Liver (tissue), 9 donors: ENCODE measurements around the gene DLST. TPM values are rescaled to one million over a fixed set of nuclear protein-coding genes. Genes with fewer than 3 reads are reported as not detected.

Experiments used
- DNase-seq: peaks from one replicate; pipeline ENCODE4 v3.0.0-alpha.2; 2017; ENCODE audit warnings: low spot score
- H3K27ac ChIP-seq, 2 donors: one replicate each; pipeline ENCODE4 v1.7.0; 2013; ENCODE audit warnings: inconsistent platforms in 2 of 2, low read length in 2 of 2, control low read depth in 1 of 2, low read depth in 1 of 2, mild to moderate bottlenecking in 1 of 2
- H3K27me3 ChIP-seq, 4 donors: one replicate each; pipeline versions ENCODE4 v1.6.1 to v1.7.0; 2013; ENCODE audit warnings: low read length in 3 of 4, inconsistent platforms in 1 of 4, mild to moderate bottlenecking in 1 of 4, moderate library complexity in 1 of 4; ENCODE audit not compliant: control insufficient read depth in 4 of 4, insufficient read depth in 4 of 4
- H3K36me3 ChIP-seq, 4 donors: one replicate each; pipeline versions ENCODE4 v1.6.1 to v1.7.0; 2013; ENCODE audit warnings: low read length in 3 of 4, mild to moderate bottlenecking in 3 of 4, low read depth in 1 of 4, moderate library complexity in 1 of 4; ENCODE audit not compliant: control insufficient read depth in 4 of 4, insufficient read depth in 3 of 4
- H3K4me1 ChIP-seq, 4 donors: one replicate each; pipeline versions ENCODE4 v1.6.1 to v1.7.0; 2013; ENCODE audit warnings: low read length in 3 of 4, mild to moderate bottlenecking in 3 of 4, moderate library complexity in 1 of 4; ENCODE audit not compliant: control insufficient read depth in 4 of 4, insufficient read depth in 4 of 4
- H3K4me3 ChIP-seq, 3 donors: one replicate each; pipeline versions ENCODE4 v1.6.1 to v1.7.0; 2013; ENCODE audit warnings: low read length in 3 of 3, control low read depth in 1 of 3, low read depth in 1 of 3, mild to moderate bottlenecking in 1 of 3
- H3K9ac ChIP-seq, 2 donors: one replicate each; pipeline ENCODE4 v1.7.0; 2013; ENCODE audit warnings: low read length in 2 of 2, mild to moderate bottlenecking in 2 of 2, moderate library complexity in 2 of 2, control low read depth in 1 of 2, low read depth in 1 of 2
- H3K9me3 ChIP-seq, 4 donors: one replicate each; pipeline versions ENCODE4 v1.6.1 to v1.7.0; 2013; ENCODE audit warnings: low read length in 3 of 4; ENCODE audit not compliant: control insufficient read depth in 4 of 4
- ATF3 ChIP-seq: IDR thresholded peaks from 2 replicates; pipeline ENCODE4 v1.6.1; 2016; ENCODE audit warnings: antibody characterized with exemption
- CTCF ChIP-seq: fragments of 150-350 bp; IDR thresholded peaks from 2 replicates; pipeline ENCODE4 v1.5.1; 2017; ENCODE audit warnings: improper control_type of control experiment, low read depth, low read length; ENCODE audit not compliant: missing input control
- EGR1 ChIP-seq, 2 donors: IDR thresholded peaks; 2 replicates each; pipeline ENCODE4 v1.6.1; 2016 to 2018; ENCODE audit warnings: antibody characterized with exemption in 2 of 2, low read depth in 2 of 2
- FOXA2 ChIP-seq: IDR thresholded peaks from 2 replicates; pipeline ENCODE4 v1.6.1; 2016; ENCODE audit warnings: antibody characterized with exemption
- HNF4A ChIP-seq, 2 donors: conservative IDR thresholded peaks; 2 replicates each; pipeline ENCODE4 v1.6.1; 2016; ENCODE audit warnings: antibody characterized with exemption in 2 of 2, mild to moderate bottlenecking in 2 of 2
- JUND ChIP-seq, 2 donors: IDR thresholded peaks; 2 replicates each; pipeline ENCODE4 v1.6.1; 2016; ENCODE audit warnings: antibody characterized with exemption in 2 of 2
- MAX ChIP-seq: IDR thresholded peaks from 2 replicates; pipeline ENCODE4 v1.6.1; 2016; ENCODE audit warnings: antibody characterized with exemption
- REST ChIP-seq: IDR thresholded peaks from 2 replicates; pipeline ENCODE4 v1.6.1; 2016; ENCODE audit warnings: antibody characterized with exemption, mild to moderate bottlenecking
- RXRA ChIP-seq, 2 donors: IDR thresholded peaks; 2 replicates each; pipeline ENCODE4 v1.6.1; 2017 to 2018; ENCODE audit warnings: antibody characterized with exemption in 2 of 2, mild to moderate bottlenecking in 1 of 2
- SP1 ChIP-seq: IDR thresholded peaks from 2 replicates; pipeline ENCODE4 v1.6.1; 2018; ENCODE audit warnings: antibody characterized with exemption, mild to moderate bottlenecking
- TAF1 ChIP-seq: conservative IDR thresholded peaks from 2 replicates; pipeline ENCODE4 v1.6.1; 2016; ENCODE audit warnings: antibody characterized with exemption, mild to moderate bottlenecking
- YY1 ChIP-seq: IDR thresholded peaks from 2 replicates; pipeline ENCODE4 v1.6.1; 2016; ENCODE audit warnings: antibody characterized with exemption, mild to moderate bottlenecking
- ZBTB33 ChIP-seq: IDR thresholded peaks from 2 replicates; pipeline ENCODE4 v1.6.1; 2016; ENCODE audit warnings: antibody characterized with exemption
- WGBS: extraction: QIAGEN DNeasy Blood & Tissue Kit; methylation state at CpG from one replicate; pipeline ENCODE4 v1.1.7; 2013; 5-methylcytosine and 5-hydroxymethylcytosine counted together
- polyA plus RNA-seq, 2 donors: library from polyadenylated mRNA; stranded (reverse) in 1 of 2; unstranded in 1 of 2; fragments of 200-250 nt in 1 of 2; fragments of >200 nt in 1 of 2; fragmentation: Nextera tagmentation in 1 of 2; extraction: Ambion mirVana in 1 of 2; gene quantifications; one replicate each; pipeline versions ENCODE4 v1.2.1 to v1.2.3, GENCODE V29; 2013 to 2015
- total RNA-seq, 2 donors: library from RNA; depleted of rRNA; stranded (reverse); fragments of >200 nt; gene quantifications; one replicate each; pipeline ENCODE4 v1.2.3, GENCODE V29; 2014
- donor health status: healthy.
- donor health status: healthy.
- donor health status: healthy.
- donor health status: healthy.
- donor health status: healthy.

The DLST gene
- total and polyA plus RNA-seq, 4 donors: 10.7 to 69.3 (median 49.5) TPM

GRCh38 chr14:74935360-74935680 lies 53.6 kb downstream of the DLST start:
- H3K4me1 ChIP-seq: peaks cover 0 to 10% (median 2%) of the 10 kb centered on the region in 4 donors
- no peaks in the 10 kb centered on the region for H3K27me3 ChIP-seq
- no peak overlapping the region for H3K27ac ChIP-seq
- H3K9me3 ChIP-seq: no peaks in the 10 kb centered on the region
- H3K36me3 ChIP-seq: no peaks in the 10 kb centered on the region
- no peak overlapping the region for H3K9ac ChIP-seq
- no peak for DNase-seq
- 86% methylated on average over 9 of the region's 9 CpGs for WGBS
- H3K4me3 ChIP-seq: no peak overlapping the region
- TF ChIP-seq JUND (IDR thresholded peaks at IDR 0.05) (no peak), CTCF (no peak)

GRCh38 chr14:74936151-74936550 lies 54.4 kb downstream of the DLST start:
- no peak overlapping the region for H3K4me3 ChIP-seq
- no peaks in the 10 kb centered on the region for H3K36me3 ChIP-seq
- H3K9me3 ChIP-seq: no peaks in the 10 kb centered on the region
- WGBS: 90% methylated on average over 11 of the region's 11 CpGs
- TF ChIP-seq TAF1 (no peak), ATF3 (no peak), REST (no peak), EGR1 (IDR thresholded peaks at IDR 0.05; ENCODE audit: low read depth in 2 of 2) (no peak), MAX (no peak), JUND (IDR thresholded peaks at IDR 0.05) (no peak), FOXA2 (no peak), HNF4A (conservative IDR thresholded peaks at IDR 0.05) (no peak), YY1 (no peak)
- no peak overlapping the region for H3K9ac ChIP-seq
- H3K27ac ChIP-seq: no peak overlapping the region
- no peak for DNase-seq
- H3K4me1 ChIP-seq: peaks cover 0 to 11% (median 2%) of the 10 kb centered on the region in 4 donors
- no peaks in the 10 kb centered on the region for H3K27me3 ChIP-seq

GRCh38 chr14:74936731-74937130 lies 55.0 kb downstream of the DLST start:
- WGBS: 92% methylated on average over 8 of the region's 8 CpGs
- Histone ChIP-seq H3K4me3 (no peak overlapping the region), H3K27me3 (no peaks in the 10 kb centered on the region), H3K27ac (no peak overlapping the region), H3K9ac (no peak overlapping the region), H3K4me1 (peaks cover 0 to 11% (median 2%) of the 10 kb centered on the region in 4 donors), H3K36me3 (no peaks in the 10 kb centered on the region), H3K9me3 (no peaks in the 10 kb centered on the region)
- DNase-seq: no peak
- no peak for TF ChIP-seq HNF4A (conservative IDR thresholded peaks at IDR 0.05)
- TF ChIP-seq SP1: no peak
- no peak for TF ChIP-seq MAX
- no peak for TF ChIP-seq FOXA2
- no peak for TF ChIP-seq RXRA (IDR thresholded peaks at IDR 0.05)
- TF ChIP-seq ZBTB33: no peak
- TF ChIP-seq YY1: no peak
- no peak for TF ChIP-seq CTCF
